Left cardiac atrium (tissue), 4 donors: ENCODE measurements around the gene GLP2R. TPM values are rescaled to one million over a fixed set of nuclear protein-coding genes. Genes with fewer than 3 reads are reported as not detected.

Experiments used
- ATAC-seq, 2 donors: fragments of 200-7000 bp; cut with Tn5 transposase; one replicate each; pipeline ENCODE4 v1.9.1; 2020; ENCODE audit warnings: mild to moderate bottlenecking in 2 of 2, moderate library complexity in 2 of 2
- DNase-seq: peaks from one replicate; pipeline ENCODE4 v3.0.0-alpha.2; 2020
- intact Hi-C, 2 donors: fragments of 100-400 bp; cut with DNase I; formaldehyde crosslinking; loops; one replicate each; pipeline versions ENCODE4 v1.14.1 to v1.15.1; 2022 to 2023
- total RNA-seq, 2 donors: library from RNA; stranded (reverse); fragmentation: NEBNext Ultra II Directional; extraction: Animal tissue kit (Norgen Biotek cat#: 25700); gene quantifications; one replicate each; pipeline ENCODE4 v1.2.1, GENCODE V29; 2021
- donor health status: DM: no; HTN: yes; CAD: no.
- donor health status: DM: no; HTN: yes; CAD: no; lungs with severe emphysema.
- donor health status: DM: yes; HTN: yes; CAD: no.
- donor health status: Dilated cardiomyopathy.

Gene GLP2R
- total RNA-seq, 2 donors from 2014 or later = 0.55 to 1.4 TPM

DNA sequence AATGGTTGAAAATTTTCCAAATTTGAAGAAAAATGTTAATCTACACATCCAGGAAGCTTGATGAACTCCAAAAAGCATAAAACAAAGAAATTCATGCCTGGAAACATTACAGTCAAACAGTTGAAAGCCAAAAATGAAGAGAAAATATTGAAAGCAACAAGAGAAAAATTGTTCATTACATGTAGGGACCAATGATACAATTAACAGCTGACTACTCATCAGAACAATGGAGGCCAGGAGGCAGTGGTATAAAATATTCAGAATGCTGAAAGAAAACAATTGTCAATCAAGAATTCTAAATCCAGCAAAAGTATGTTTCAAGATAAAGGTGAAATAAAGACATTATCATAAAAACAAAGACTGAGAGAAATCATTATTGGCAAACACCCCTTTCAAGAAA is 57.7 kb downstream of the GLP2R start:
- intact Hi-C loops = loop anchor here in 1 of 2 donors (10.0 kb wide), 1 partner anchor 79 kb away; no protein-coding TSS in a partner anchor
- ATAC-seq = no peak
- DNase-seq = no peak

GRCh38 chr17:9886141-9886930 is 60.6 kb downstream of the GLP2R start:
- ATAC-seq (peak in 1 of 2 donors; percentile 54), DNase-seq (no peak)
- intact Hi-C loops = loop anchor here in 1 of 2 donors (5.0 to 10.0 kb wide), 3 partner anchors 44 to 154 kb away; no protein-coding TSS in a partner anchor

- DNase-seq (no peak), ATAC-seq (no peak)
- intact Hi-C loops = loop anchor here in 1 of 2 donors (5.0 to 10.0 kb wide), 3 partner anchors 45 to 155 kb away; no protein-coding TSS in a partner anchor
These were observed 61.8 kb downstream of the GLP2R start for GRCh38 chr17:9887508-9887907.

DNA sequence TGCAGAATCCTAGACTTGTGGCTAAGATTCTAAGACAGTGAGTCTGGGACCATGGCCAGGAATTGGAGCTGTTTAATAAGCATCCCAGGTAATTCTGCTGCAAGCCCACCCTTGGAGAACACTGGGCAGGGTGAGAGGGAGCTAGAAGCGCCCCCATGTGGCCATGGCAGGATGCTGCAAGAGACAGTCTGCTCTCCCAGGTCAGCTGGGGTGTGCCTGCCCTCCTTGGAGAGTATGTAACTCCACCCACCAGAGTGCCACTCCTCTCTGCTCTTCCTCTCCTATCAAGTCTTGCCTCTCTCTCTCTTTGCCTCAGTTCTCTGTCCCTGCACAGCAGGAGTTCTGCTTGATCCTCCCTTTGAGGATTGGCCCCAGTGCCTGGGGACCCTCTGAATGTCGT is 64.4 kb downstream of the GLP2R start:
- no peak for DNase-seq
- ATAC-seq = peak in 1 of 2 donors; percentile 79
- intact Hi-C loops = no loop called here

DNA sequence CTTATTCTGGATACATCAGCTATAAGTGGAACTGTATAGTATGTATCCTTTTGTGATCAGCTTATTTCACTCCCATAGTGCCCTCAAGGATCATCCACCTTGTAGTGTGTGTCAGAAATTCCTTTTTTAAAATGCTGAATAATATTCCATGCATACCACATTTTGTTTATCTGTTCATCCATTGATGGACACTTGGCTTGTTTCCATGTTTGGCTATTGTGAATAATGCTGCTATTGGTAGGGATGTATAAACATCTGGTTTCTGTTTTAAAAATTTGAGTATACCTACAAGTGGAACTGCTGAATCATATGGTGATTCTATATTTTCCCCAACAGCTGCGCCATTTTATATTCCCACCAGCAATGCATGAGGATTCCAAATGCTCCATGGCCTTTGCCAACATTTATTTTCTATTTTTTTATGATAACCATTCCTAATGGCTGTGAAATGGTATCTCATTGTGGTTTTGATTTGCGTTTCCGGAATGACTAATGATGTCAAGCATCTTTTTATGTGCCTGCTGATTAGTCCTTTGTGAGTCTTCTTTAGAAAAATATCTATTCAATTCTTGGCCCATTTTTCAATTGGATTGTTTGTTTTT is 67.8 kb downstream of the GLP2R start:
- intact Hi-C loops = no loop called here
- DNase-seq (no peak), ATAC-seq (no peak)

DNA sequence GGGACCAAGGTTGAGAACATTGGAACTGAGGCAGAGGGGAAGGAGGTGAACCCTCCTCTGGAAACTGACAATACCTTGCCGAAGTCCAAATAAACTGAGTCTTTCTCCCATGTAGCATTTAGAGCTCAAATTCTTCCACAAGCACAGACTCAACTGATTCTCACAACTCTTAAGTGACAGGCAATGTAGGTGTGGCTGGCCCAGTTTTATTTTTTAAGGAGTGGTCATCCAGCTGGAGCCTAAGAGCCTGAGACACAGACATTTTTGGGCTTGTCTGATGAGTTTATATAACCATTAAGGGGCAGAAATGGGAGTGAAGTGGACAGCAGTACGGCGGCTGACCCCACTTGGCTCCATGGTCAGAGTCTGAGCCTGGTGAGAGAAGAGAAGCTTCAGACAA is 68.5 kb downstream of the GLP2R start:
- intact Hi-C loops = no loop called here
- ATAC-seq (no peak), DNase-seq (no peak)

DNA sequence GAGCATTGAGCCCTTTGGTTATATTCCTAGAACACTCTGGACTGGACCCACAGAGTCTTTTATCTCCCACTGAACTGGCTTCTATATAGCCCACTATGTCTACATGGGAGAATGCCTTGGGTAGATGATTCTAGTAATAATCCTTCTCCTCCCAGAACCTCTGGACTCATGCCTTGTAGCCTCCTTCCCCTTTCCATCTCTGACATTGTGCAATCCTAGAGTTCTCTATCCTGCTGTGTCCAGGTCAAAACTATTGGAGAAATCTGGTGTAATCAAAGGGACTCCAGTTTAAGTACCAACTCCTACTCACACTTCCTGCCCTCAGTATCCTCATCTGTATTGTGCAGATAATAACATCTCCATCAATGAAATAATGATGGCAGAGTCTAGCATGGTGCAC is 70.2 kb downstream of the GLP2R start:
- intact Hi-C loops = no loop called here
- ATAC-seq (peak in 1 of 2 donors; percentile 22), DNase-seq (no peak)

GRCh38 chr17:9897372-9897968 is 71.7 kb downstream of the GLP2R start:
- intact Hi-C loops = no loop called here
- no peak for DNase-seq
- ATAC-seq = no peak

GRCh38 chr17:9898812-9899211 is 73.1 kb downstream of the GLP2R start:
- ATAC-seq (no peak), DNase-seq (no peak)
- intact Hi-C loops = no loop called here

- DNase-seq (no peak), ATAC-seq (no peak)
- intact Hi-C loops = no loop called here
These were observed 73.7 kb downstream of the GLP2R start for GRCh38 chr17:9899280-9900043.

DNA sequence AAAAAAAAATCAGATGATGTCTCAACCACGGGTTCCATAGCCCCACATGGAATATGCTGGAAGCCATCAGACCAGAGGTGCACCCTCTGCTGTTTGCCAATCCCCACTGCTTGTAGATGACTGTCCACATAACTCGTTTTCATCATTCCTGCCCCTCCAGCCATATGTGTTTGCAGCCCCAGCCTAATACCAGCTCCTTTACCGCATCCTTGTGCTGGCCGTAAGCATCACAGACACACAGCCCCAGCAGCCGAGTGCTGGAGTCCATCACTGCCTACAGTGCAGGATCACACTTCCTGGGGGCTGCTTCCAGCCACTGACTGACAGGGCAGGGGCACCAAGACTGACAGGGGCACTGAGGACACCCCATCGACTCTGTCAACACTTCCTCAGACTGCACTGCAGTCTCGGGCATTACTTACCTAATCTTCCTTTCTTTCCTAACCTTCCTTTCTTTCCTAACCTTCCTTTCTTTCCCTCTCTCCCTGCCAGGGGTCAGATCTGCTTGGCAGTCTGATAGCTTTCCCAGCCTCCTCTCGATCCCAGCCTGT is 74.4 kb downstream of the GLP2R start:
- ATAC-seq (peak in 1 of 2 donors; percentile 54), DNase-seq (no peak)
- intact Hi-C loops = no loop called here

DNA sequence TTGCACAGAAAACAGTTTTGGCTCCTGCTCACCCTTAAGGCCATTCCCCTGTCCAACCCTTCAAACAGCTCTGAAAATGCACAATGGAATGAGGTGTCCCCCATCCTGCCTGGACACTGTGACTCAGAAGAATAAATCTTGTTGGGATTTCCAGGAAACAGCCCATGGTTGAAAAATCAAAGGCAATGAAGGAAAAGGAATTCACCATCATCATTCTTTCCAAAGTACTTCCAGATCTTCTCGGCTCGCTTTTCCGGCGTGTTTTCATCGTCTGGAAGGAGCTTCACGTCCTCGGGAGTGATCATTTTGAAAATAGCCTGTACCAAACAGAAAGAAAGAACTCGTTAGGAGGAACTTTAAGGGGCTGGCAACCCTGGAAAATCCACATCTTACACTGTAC is 75.1 kb downstream of the GLP2R start:
- DNase-seq (no peak), ATAC-seq (no peak)
- intact Hi-C loops = no loop called here

DNA sequence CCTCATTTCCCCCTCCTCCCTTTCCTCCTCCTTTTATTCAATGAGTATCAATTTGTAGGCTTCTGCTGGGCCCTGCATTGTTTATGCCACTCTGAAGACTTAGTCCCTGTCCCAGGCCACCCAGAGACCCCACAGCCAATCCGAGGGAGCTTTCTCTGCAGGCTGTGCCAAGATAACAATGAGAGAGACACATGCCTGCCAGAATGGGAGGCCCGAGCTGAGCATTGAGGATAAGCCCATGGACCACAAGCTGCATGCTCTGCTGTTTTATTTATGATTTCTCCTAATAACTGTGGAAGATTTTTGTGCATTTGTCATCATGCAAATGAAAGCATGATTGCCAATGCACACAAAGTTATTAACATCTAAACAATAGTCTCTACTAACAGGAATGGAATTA is 76.4 kb downstream of the GLP2R start:
- ATAC-seq = peak in 1 of 2 donors; percentile 39
- intact Hi-C loops = no loop called here

GRCh38 chr17:9904277-9905077 is 78.8 kb downstream of the GLP2R start:
- ATAC-seq = no peak
- intact Hi-C loops = no loop called here
- DNase-seq = no peak

More for the DNA sequence above, 76.4 kb downstream of the GLP2R start:
- no peak for DNase-seq

GRCh38 chr17:9905078-9905415 is 79.3 kb downstream of the GLP2R start, which contains the start of gene RCVRN:
Gene RCVRN (minus strand): TSS chr17:9905271. CDS start chr17:9905180, 91 bp downstream.
- ATAC-seq (no peak), DNase-seq (no peak)
- intact Hi-C loops = no loop called here

GRCh38 chr17:9905902-9906301 is 80.2 kb downstream of the GLP2R start:
- intact Hi-C loops = no loop called here
- ATAC-seq (peak; percentile 27 to 35), DNase-seq (peak; percentile 67)

GRCh38 chr17:9906616-9907015 is 80.9 kb downstream of the GLP2R start:
- ATAC-seq = no peak
- no peak for DNase-seq
- intact Hi-C loops = no loop called here

DNA sequence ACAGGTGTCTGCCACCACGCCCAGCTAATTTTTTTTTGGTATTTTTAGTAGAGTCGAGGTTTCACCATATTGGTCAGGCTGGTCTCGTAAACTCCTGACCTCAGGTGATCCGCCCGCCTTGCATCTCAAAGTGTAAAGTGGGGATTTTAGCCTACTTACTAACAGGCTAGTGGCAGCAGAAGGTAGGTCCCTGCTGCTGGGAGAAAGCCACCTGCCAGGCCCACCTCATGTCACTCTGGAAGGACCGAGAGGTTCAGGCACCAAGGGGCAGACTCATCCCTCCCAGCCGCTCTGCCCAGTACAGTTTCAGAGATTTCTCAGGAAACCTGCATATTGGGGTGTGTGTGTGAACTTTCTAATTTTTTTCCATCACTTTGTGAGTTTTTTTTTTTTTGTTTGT is 81.4 kb downstream of the GLP2R start:
- DNase-seq = no peak
- no peak for ATAC-seq
- intact Hi-C loops = no loop called here
